Transverse colon (tissue), 4 donors: ENCODE measurements around the gene IQCF2.

Experiments used
- POLR2A ChIP-seq: fragments of 450-650 bp; IDR thresholded peaks from one replicate; pipeline ENCODE4 v1.6.1; 2016; ENCODE audit warnings: antibody characterized with exemption, mild to moderate bottlenecking, moderate library complexity
- POLR2AphosphoS5 ChIP-seq, 3 donors: sonication (generic); formaldehyde crosslinking; IDR thresholded peaks; one replicate each; pipeline ENCODE4 v1.6.1; 2016; ENCODE audit warnings: antibody characterized with exemption in 3 of 3
- TF ChIP-seq, protein P1 (sequence below), 5 experiments: fragments of 200-600 bp in 3 of 5; fragments of 450-650 bp in 2 of 5; sonication (generic) in 3 of 5; IDR thresholded peaks; 1 replicate in 2 of 5; 2 replicates in 3 of 5; pipeline ENCODE4 v1.5.1; 2016 to 2017; ENCODE audit warnings: antibody characterized with exemption in 5 of 5, inconsistent platforms in 3 of 5, mild to moderate bottlenecking in 2 of 5, moderate library complexity in 1 of 5

DNA sequence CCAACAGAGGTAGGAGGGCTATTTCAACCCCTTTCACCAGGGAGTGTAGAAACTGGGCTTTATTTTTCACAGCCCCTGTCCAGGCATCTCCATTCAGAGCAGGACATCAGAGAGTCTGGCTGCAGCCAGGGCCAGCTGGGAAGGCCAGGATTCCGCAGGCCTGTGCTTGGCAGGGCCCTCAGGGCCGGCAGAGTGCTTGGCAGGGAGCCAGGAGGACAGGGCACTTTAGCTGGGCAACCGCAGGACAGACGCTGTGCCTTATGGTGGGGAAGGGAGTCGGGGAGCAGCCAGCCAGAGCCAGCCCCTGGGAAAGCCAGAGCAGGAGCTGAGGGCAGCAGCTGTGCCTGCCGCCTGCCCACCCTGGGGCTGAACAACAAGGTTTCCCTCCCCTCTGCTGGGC is 47.9 kb upstream of the IQCF2 start:
- TF ChIP-seq POLR2AphosphoS5 (IDR thresholded peaks at IDR 0.05) (no peak), POLR2A (no peak)
- TF ChIP-seq, protein P1, sequence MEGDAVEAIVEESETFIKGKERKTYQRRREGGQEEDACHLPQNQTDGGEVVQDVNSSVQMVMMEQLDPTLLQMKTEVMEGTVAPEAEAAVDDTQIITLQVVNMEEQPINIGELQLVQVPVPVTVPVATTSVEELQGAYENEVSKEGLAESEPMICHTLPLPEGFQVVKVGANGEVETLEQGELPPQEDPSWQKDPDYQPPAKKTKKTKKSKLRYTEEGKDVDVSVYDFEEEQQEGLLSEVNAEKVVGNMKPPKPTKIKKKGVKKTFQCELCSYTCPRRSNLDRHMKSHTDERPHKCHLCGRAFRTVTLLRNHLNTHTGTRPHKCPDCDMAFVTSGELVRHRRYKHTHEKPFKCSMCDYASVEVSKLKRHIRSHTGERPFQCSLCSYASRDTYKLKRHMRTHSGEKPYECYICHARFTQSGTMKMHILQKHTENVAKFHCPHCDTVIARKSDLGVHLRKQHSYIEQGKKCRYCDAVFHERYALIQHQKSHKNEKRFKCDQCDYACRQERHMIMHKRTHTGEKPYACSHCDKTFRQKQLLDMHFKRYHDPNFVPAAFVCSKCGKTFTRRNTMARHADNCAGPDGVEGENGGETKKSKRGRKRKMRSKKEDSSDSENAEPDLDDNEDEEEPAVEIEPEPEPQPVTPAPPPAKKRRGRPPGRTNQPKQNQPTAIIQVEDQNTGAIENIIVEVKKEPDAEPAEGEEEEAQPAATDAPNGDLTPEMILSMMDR (IDR thresholded peaks at IDR 0.05) = no peak
